Measurements from ENCODE around the gene ACVR1.

Gene ACVR1

DNA sequence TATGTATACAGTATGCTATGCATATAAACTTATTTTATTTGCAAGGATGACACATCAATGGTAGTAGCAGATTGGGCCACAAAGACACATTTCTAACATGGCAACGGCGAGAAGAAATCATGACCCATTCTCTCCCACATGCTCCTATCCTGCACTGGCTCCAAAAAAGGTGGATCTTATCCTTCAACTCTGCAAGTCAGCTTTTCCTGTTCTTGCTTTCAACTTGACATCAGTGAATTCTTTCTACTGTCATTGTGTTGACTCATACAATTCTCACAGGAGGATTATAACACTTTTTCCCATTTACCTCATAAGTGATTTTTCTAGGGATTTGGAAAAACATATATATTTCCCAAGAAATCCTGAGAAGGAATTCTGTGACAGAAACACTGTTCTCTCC lies 53.1 kb downstream of the ACVR1 start:
- no peak for DNase-seq

DNA sequence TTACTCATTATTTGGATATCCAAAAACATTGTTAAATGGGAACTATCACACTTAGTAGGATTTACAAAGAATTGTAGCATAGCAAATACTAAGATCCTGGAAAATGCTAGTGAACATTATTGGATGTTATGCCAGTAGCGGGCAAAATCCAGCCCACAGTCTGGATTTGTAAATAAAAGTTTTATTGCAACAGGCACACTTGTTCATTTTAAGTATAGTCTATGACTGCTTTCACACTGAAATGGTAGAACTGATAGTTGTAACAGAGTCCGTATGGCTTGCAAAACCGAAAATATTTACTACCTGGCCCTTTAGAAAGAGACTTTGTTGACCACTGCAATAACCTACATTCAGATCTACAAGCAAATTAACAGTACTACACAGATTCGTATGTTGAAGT lies 53.6 kb downstream of the ACVR1 start:
- no peak for DNase-seq

DNA sequence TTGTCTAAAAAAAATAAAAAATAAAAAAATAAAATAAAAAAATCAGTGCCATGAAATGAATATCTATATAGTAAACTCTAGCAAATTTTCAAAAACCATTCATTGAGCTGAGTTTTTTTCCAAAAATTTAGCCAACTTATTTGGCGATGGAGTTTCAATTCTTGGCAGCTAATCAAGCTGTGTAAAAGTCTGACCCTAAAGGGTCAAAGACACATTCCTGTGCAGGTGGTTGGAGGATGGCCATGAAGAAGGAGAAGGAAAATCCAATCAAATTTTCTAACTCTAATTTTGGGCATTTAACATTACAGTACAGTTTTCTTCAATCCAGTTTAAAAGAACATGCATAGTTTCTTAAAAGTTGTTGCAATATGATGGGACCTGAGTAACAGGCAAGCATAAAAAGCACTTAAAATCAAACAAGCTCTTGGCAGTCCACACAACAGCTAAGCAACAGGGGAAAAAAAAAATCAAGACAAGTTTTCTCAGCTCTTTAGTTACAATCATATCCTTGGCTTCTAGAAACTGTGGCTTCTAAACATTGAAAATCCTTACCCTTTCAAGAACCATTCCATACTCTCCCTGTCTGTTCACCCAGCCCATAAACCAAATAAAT lies 54.5 kb downstream of the ACVR1 start:
- DNase-seq = no peak

DNA sequence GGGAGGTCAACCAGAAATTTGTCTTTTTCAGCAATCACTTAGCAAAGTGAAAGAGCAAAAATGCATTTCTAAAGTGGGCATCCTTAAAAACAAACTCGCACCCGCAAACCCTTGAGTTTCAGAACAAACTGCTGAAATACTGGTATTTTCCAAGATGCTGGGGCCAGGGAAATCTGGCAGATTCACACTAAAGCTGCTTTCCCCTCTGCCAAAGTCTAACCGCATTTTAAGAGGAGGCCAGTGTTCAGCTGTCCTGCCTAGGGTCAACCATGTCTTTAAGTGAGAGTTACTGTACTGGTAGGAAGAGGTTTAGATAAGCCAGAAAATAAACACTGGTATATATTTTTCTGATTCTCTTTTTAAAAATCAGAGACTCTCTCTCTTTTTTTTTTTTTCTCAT lies 55.9 kb downstream of the ACVR1 start:
- DNase-seq = no peak

DNA sequence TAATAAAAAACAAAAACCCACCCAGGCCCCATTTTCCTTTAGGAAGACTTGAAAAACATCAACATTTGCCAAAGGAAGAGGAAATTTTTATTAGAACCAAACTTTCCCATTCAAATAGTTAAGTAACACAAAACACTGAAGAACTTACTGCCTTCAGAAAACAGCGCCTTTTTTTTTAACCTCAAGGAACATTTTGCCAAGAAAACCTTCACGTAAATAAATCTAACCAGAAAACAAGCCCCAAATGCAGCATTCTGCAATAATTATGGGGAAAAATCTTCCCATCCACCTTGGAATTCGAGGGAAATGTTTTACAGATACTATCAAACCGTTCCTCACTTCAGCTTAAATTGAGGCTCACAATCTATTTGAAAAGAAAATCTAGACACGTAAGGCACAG lies 56.4 kb downstream of the ACVR1 start:
- DNase-seq = no peak

DNA sequence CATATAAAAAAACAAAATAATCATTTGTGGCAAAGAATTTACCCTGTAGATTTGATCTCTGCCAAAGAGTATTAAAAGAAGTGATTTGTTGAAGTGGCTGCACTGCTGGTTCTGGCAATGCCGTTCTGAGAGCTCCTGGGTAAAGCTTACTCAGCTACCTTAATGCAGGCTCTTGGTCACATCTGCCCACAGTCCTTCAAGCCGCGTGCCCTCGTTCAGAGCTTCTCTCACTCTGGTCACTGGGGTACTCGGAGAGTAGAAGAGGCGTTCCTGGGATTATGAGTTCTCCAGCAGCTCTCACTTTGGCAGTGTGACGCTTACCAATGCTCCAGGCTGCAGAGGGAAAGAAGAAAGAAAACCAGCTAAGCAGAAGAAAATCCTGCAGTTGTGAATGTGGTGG lies 57.9 kb downstream of the ACVR1 start:
- DNase-seq = no peak

DNA sequence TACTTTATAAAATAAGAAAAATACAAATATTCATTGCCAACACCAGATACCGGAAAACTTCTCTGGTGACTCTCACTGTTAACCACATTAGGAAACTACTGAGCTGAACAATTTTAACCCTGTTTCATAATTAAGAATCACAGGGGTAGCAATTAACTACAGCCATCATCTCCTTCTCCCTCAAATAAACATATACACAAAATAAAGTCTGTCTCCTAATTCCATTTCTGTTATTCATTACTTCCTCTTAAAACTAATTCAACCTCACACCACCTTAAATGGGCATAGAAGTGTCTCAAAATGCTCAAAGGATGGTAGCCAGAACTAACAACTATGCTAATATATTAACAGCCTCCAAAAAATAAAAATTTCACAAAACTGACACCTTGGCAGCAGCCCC lies 60.7 kb downstream of the ACVR1 start:
- DNase-seq = no peak

DNA sequence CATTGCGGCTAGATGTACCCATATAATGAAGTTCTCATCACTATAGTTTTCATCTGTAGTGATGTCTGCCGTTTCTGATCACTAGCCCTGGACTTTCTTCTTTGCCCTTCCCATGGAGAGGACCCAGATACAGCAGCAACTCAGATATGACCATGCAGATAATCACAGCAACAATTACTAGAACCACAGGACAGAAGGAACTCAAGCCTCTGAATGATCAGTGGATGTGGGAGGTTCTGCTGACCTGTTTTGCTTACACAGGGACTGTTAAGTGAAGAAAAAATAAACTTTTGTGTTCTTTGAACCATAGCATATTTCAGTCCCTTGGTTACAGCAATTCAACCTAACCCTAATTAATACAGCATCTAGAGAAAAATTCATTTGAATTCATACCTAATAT lies 62.7 kb downstream of the ACVR1 start:
- no peak for DNase-seq

DNA sequence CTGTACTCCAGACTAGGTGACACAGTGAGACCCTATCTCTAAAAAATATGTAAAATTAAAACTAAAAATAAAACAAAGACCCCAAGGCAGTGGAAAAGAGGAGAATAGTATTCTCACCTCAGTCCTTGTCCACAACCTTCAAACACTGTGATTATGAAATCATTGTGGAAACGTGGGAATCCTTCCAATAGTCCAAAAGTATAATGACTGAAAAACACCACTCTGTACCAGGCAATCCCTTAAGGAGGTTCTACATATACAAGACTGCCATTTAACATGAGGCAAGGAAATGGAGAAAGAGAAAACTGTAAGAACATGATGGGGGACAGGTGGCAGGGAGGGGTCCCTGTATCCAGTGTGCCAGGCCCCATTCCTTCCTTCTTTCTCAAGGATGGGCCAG lies 66.1 kb downstream of the ACVR1 start:
- no peak for DNase-seq

DNA sequence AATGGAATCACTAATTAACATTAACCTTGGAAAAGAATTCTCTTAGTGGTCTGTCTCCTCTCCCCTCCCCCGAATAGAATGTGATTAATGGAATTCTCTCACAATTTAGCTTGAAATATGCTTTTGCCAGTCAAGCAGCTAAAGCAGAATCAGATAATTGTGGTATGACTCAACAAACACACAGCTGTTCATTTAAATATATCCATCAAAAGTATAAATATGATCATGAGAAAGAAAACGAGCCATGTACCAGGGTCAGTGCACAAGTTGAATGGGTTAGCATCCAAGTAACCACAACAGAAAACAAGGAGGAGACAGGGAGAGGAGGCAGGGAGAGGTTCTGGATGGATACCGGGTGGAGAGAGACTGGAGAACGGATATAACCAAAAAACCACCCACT lies 66.9 kb downstream of the ACVR1 start:
- no peak for DNase-seq

DNA sequence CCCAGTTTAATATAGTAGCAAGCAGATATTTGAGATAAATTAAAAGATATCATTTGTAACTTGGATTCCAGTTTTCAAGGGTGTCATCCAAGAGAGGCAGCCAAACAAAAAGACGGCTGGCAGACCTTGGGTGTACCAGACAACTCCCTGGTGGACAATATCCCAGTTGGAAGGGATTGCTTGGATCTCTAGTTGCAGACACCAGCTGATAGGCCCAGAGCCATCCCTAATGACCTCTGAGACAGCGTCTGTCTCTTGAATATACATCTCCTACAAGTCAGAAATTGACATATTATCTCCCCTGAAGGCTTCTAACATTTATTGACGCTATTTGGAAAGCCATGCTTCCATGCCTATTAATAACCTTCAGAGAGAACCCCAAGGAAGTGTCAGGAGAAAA lies 67.7 kb downstream of the ACVR1 start:
- DNase-seq = no peak

DNA sequence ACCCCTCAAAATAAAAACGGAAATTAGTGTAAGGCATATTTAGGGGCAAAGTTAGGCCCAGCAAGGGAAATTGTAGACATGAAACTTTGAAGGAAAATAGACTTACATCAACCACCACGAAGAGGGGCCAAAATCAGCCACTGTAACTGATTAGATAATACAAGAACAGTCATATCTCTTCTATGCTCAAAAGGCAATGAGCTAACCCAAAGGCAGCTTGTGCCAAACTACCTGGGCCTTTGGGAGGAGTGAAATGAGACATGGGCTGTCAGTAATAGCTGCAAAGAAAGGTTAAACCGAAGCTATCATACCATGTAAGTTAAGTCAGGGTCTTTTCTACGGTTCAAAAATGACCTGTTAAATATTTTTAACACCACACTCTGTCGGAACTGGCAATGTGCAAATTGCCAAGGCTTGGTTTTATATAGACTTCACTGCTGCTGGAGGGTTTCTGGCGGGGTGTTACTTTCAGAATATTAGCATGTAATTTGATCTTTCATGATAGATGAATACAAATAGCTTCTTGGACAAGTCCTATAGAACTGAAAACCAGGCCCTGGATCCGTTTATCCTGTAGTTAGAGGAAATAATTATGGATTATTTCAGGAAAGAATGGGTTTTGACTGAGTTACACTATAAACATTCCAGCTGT lies 69.6 kb downstream of the ACVR1 start:
- DNase-seq = no peak

DNA sequence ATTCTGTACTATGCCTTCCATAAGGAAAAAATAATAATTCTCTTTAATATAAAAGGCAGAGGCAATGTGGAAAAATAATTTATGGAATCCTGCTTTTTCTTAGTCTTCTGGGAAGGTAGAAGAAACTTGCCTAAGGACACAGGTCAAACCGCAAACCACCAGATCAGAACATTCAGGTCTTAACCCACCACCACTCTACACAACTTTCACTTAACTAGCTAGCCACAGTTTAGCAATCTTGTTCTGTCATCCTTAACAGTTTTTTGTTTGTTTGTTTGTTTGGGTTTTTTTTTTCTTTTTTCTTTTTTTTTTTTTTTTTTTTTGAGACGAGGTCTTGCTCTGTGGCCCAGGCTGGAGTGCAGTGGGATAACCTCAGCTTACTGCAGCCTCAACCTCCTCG lies 70.6 kb downstream of the ACVR1 start:
- DNase-seq = no peak

DNA sequence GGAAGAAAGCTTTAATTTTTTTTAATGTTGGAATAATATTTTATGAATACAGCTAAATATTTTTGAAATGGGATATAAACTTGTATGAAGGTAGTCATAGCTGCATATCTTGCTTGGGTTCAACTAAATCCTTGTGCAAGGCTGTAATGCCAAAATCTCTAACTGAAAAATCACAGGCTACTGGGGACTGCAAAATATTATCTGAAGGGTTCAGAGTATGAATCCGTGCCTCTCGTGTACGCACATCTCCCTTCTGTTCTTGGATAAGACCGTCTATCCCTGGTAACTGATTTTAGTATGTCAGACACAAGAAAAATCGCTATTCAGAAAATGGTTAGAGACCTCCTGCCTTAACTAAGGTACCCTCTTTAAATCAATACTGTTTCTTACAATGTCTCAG lies 71.8 kb downstream of the ACVR1 start:
- DNase-seq = no peak

DNA sequence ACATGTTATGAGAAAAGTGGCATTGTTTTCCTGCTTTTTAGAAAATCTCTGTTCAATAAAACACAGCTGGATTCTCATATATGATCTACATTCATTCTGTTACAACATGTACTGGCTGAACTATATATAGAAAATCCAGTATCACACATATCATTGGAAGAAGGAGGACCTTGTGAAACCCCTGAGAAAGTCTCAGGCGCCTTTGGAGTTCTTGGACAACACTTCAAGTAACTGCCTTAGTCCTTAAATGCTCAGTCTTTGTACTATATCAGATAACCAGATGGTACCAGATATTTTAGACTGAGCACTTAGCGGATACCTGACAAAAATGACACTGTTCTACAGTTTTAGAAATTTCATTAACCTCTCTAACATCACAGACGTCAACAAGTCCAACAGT lies 72.2 kb downstream of the ACVR1 start:
- DNase-seq = no peak

DNA sequence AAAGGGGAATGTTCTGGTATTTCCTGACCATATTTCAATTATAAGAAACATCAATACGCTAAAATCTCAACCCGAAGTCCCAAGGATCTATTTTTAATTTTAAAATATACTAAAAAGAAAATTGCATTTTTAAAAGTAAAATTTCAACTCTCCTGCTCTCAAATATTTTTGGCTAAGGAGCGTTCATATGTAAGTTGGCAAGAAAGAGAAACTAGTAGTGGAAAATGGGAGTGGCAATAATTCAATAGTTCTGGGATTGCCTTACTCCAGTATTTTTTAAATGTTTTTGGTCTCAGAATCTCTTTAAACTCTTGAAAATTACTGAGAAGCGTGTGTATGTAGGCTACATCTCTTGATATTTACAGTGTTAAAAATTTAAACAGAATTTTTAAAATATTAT lies 72.7 kb downstream of the ACVR1 start:
- no peak for DNase-seq

DNA sequence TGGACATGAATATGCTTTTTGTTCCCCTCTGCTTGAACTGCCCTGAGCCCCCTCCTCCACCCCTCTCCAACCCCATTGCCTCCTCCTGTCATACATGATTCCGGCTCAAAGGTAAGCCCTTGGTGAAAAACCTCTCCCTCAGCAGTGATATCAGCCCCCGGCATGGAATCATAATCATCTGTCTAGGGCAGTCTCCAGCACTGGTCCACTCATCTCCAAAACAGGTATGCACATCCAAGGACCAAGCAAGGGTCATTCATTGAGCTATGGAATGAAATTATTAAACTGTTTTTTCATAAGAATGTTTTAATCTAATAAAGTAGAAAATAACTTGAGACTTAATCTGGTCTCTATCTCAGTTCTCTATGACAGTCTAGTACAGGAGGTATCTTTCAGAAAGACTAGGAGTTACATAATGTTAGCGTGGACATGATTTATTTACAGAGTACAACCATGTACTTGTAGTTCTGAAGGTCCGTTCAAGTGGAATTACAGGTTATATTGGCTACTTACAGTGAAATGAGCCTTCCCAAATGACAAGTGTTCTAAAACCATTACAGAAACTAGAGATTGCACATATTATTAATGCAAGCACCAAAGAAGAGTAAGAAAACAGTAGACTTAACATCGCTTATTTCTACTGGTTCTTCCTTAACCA lies 75.2 kb downstream of the ACVR1 start:
- no peak for DNase-seq

DNA sequence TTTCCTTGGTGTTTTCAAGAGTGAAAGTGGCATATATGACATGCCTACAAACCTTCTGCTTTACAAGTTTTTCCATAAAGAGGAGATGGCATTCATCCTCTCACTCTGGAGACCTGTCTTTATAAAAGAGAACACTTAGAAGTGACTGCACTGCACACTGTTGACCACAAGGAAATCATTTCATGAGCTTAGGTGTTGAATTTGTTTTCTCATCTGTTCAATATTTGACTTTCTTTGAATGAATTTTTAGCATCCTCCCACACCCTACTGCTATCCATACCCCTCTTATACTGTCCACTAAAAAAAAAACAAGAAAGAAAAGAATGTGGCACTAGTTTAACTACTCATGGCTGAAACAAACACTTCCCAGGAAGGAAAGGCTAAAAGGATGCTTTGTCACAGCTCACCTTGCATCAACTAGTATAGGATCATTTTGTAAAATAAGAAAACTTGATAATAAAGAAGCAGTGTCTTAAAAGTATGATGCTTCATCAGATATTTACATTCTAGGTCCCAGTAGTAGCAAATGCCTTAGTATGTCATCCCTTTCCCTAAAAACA lies 83.0 kb downstream of the ACVR1 start:
- DNase-seq = no peak

DNA sequence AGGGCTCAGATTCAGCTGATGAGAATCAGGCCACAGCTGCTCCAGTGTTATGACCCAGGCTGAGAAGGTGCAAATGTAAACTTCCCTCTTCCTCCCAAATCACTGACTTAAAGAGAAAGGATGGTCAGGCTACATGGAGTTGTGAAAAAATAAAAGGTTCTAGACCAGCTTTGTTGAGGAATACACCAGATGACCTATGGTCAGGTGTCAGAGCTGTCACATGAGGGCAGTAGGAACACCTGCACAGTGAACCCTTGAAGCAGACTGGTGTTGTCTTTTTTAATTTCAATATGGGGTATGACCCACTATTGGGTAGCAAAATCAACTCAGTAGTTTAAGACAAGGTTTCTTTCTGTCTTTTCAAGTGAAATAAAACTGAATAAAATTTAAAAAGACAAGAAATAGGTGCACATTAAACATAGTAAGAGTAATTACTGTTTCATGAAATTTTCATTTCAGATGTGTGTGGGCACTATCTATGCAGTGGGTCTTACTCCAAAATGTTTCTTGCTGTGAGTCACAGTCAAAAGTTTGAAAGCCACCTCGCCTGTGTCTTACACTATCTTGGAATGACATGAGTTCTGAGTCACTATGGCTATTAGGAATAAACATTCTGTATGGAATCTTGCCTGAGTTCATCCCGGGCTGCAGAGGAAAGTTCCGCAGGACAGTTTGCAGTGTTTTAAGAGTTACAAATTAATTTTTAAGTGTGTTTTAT lies 83.6 kb downstream of the ACVR1 start:
- no peak for DNase-seq

DNA sequence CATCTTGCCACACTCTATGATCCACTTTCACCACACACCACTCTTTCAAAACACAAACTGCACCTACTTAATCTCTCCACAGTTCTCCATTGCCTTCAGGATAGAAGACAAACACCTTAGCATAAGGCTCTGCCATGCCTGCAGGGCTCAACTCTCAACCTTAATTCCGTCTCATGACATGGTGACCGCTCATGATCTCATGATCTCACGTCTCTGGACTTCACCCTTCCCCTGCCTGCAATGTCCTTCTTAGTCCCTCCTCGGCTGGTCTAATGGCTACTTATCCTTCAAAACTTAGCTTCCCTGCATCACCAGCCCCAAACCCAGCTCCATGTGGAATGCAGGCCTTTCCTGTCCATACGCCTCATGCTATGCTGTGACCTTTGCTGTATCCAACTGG lies 85.3 kb downstream of the ACVR1 start:
- DNase-seq = no peak

DNA sequence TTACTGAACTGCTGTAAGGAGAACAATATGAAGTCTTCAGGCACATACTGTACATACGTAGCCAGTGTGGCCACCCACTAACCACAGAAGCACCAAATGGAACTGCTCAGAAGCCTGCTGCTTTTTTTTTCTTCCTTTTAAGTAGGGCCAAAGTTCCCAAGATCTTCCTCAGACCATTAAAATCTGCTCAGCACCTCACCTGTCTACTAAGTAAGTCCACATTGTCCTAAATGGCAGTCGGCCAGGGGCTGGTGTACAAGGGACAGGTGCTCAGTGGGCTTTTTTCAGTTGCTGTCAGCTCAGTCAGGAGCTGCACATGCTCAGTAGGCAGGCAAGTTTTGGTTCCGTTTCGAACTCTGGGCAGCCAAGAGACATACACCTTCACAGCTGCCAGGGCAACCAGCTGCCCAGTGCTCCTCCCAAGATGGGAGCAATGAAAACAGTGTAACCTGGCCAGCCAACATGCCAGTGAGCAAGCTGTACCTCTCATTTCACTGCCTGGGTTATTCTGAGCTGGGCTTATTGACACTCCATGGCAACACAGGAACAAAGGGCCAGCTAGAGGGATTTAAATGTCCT lies 86.1 kb downstream of the ACVR1 start:
- DNase-seq = no peak

DNA sequence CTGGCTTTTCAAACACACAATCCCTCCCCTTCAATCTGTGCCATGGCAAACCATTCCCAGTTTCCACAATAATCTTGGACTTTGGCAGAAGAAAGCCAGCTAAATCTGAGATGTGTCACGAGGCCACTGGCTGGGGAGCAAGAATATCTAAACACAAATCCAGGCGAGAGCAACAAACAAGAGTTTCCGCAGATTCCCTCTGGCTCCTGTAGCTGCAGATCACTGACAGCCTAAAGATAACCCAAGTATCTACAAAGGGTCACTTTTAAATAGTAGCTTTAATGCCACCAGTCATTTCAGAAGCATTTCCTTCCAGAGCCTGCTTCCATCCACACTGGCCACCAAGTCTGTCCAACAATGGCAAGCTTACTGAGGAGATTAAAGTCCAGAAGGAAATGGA lies 86.9 kb downstream of the ACVR1 start:
- no peak for DNase-seq

DNA sequence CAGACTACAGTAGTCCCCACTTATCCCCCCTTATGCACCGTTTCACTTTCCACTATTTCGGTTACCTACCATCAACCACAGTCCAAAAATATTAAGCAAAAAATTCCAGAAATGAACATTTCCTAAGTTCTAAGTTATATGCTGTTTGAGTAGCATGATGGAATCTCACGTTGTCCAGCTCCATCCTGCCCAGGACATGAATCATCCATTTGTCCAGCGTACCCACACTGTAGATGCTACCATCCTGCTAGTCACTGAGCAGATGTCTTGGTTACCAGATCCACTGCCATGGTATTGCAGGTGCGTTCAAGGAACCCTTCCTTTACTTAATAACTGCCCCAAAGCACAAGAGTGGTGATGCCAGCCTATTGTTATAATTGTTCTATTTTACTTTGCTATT lies 87.9 kb downstream of the ACVR1 start:
- DNase-seq = no peak

Data from SW 1271 (cell line).